WTC11 (cell line): ENCODE measurements around the gene DLX6. TPM values are rescaled to one million over a fixed set of nuclear protein-coding genes. Genes with fewer than 3 reads are reported as not detected.

Source experiments
- ATAC-seq: fragments of 200-7000 bp; cut with Tn5 transposase; 2 replicates; pipeline ENCODE4 v1.10.0; 2021; ENCODE audit warnings: mild to moderate bottlenecking, moderate library complexity
- CTCF ChIA-PET: fragments of 300-600 bp; sonication (Branson Sonifier 250); formaldehyde crosslinking; loops from one replicate; lab custom pipeline; 2021; ENCODE audit warnings: antibody characterized with exemption; lab: Charles Lee
- POLR2A ChIA-PET: fragments of 350-600 bp; sonication (Branson Sonifier 250); formaldehyde crosslinking; loops from one replicate; lab custom pipeline; 2021; ENCODE audit warnings: antibody characterized with exemption; lab: Charles Lee
- DNase-seq: peaks from one replicate; pipeline ENCODE4 v3.0.0; 2021; ENCODE audit warnings: low spot score
- H3K27ac Mint-ChIP-seq: 2 replicates; pipeline ENCODE4 v1.8.0; 2021; ENCODE audit warnings: mixed read lengths
- H3K27me3 Mint-ChIP-seq: 2 replicates; pipeline ENCODE4 v1.8.0; 2021; ENCODE audit warnings: low read depth, mild to moderate bottlenecking, moderate library complexity, mixed read lengths
- H3K36me3 Mint-ChIP-seq: 2 replicates; pipeline ENCODE4 v1.8.0; 2021; ENCODE audit warnings: mixed read lengths
- H3K4me1 Mint-ChIP-seq: 2 replicates; pipeline ENCODE4 v1.8.0; 2022; ENCODE audit warnings: mixed read lengths
- H3K4me3 Mint-ChIP-seq: 2 replicates; pipeline ENCODE4 v1.8.0; 2021; ENCODE audit warnings: mild to moderate bottlenecking, moderate library complexity, mixed read lengths
- H3K9me3 Mint-ChIP-seq: 2 replicates; pipeline ENCODE4 v1.8.0; 2021; ENCODE audit warnings: mixed read lengths
- ARID4B ChIP-seq: sonication (generic); formaldehyde crosslinking; IDR thresholded peaks from 2 replicates; pipeline ENCODE4 v1.8.0; 2023; ENCODE audit warnings: missing genetic modification reagents, mild to moderate bottlenecking, borderline replicate concordance
- ATF3 ChIP-seq: sonication (generic); formaldehyde crosslinking; conservative IDR thresholded peaks from 2 replicates; pipeline ENCODE4 v1.8.1; 2022; ENCODE audit warnings: mild to moderate bottlenecking, missing genetic modification reagents
- CTCF ChIP-seq: fragments of 200-600 bp; IDR thresholded peaks from 2 replicates; pipeline ENCODE4 v1.8.0; 2022; ENCODE audit warnings: antibody characterized with exemption
- ETV6 ChIP-seq: sonication (generic); formaldehyde crosslinking; IDR thresholded peaks from 2 replicates; pipeline ENCODE4 v1.8.1; 2022; ENCODE audit warnings: mild to moderate bottlenecking, missing genetic modification reagents
- FOXJ3 ChIP-seq: sonication (generic); formaldehyde crosslinking; IDR thresholded peaks from 2 replicates; pipeline ENCODE4 v1.9.0; 2021; ENCODE audit warnings: missing genetic modification reagents, mild to moderate bottlenecking, borderline replicate concordance
- GABPB1 ChIP-seq: sonication (generic); formaldehyde crosslinking; IDR thresholded peaks from 2 replicates; pipeline ENCODE4 v1.8.1; 2023; ENCODE audit warnings: mild to moderate bottlenecking, missing genetic modification reagents
- GRHL2 ChIP-seq: fragments of 250-450 bp; sonication (Bioruptor Pico); IDR thresholded peaks from 2 replicates; pipeline ENCODE4 v1.8.0; 2022; ENCODE audit warnings: mild to moderate bottlenecking, moderate library complexity; ENCODE audit not compliant: insufficient replicate concordance, severe bottlenecking
- NFATC4 ChIP-seq: fragments of 250-450 bp; sonication (Bioruptor Pico); IDR thresholded peaks from 2 replicates; pipeline ENCODE4 v1.9.0; 2021; ENCODE audit warnings: mild to moderate bottlenecking
- RORB ChIP-seq: fragments of 250-450 bp; sonication (Bioruptor Pico); IDR thresholded peaks from 2 replicates; pipeline ENCODE4 v1.9.0; 2021; ENCODE audit warnings: mild to moderate bottlenecking
- TEAD1 ChIP-seq: sonication (generic); formaldehyde crosslinking; IDR thresholded peaks from 2 replicates; pipeline ENCODE4 v1.8.0; 2022; ENCODE audit warnings: mild to moderate bottlenecking, missing genetic modification reagents
- USF1 ChIP-seq: sonication (generic); formaldehyde crosslinking; IDR thresholded peaks from 2 replicates; pipeline ENCODE4 v1.8.0; 2022; ENCODE audit warnings: mild to moderate bottlenecking, missing genetic modification reagents
- ZNF121 ChIP-seq: sonication (generic); formaldehyde crosslinking; IDR thresholded peaks from 2 replicates; pipeline ENCODE4 v1.8.0; 2023; ENCODE audit warnings: missing genetic modification reagents
- total RNA-seq: library from RNA; stranded (reverse); gene quantifications from 3 replicates; pipeline ENCODE4 v1.2.3, GENCODE V29; 2021

The DLX6 gene
- total RNA-seq, 1 experiment from 2014 or later, result 0.09 TPM

GRCh38 chr7:97012365-97013133 lies 7.2 kb downstream of the DLX6 start:
- CTCF ChIA-PET, result interaction anchor here (0.9 to 1.9 kb wide), 4 partner anchors 9 to 16 kb away, joined by 3 to 8 read pairs (median 6); partner anchors contain the start of gene DLX5
- H3K4me3 Mint-ChIP-seq, result peak overlapping the region; percentile 41; the same call in 1 of the 2 replicates

More at GRCh38 chr7:97012365-97013133, 7.2 kb downstream of the DLX6 start:
- DNase-seq (no peak), ATAC-seq (no peak; the same call in 1 of the 2 replicates)
- POLR2A ChIA-PET, result interaction anchor here (0.6 kb wide), 1 partner anchor 1106 kb away, joined by 7 read pairs; no protein-coding TSS in a partner anchor
- peaks cover 100% of the 10 kb centered on the region for H3K27me3 Mint-ChIP-seq
- H3K27ac Mint-ChIP-seq, result no peak overlapping the region
- TF ChIP-seq NFATC4 (CRISPR knock-in tag) (no peak), RORB (CRISPR knock-in tag) (no peak), CTCF (no peak), GABPB1 (CRISPR knock-in tag) (no peak), ETV6 (CRISPR knock-in tag) (no peak), GRHL2 (CRISPR knock-in tag) (no peak), ARID4B (no peak), ATF3 (CRISPR knock-in tag) (no peak), FOXJ3 (CRISPR knock-in tag) (no peak), USF1 (no peak), ZNF121 (no peak), TEAD1 (CRISPR knock-in tag) (no peak)
- H3K4me1 Mint-ChIP-seq, result peaks cover 43% of the 10 kb centered on the region
- peaks cover 3% of the 10 kb centered on the region; the same call in 1 of the 2 replicates for H3K36me3 Mint-ChIP-seq
- H3K9me3 Mint-ChIP-seq, result no peaks in the 10 kb centered on the region
